Body of pancreas (tissue), 4 donors: ENCODE data around the gene LASP1NB.

ENCODE experiments used
- CTCF ChIP-seq, 7 experiments: fragments of 450-650 bp in 4 of 7; fragments of 200-600 bp in 3 of 7; sonication (generic) in 3 of 7; IDR thresholded peaks; one replicate each; pipeline ENCODE4 v1.5.1; 2016 to 2019; ENCODE audit warnings: antibody characterized with exemption in 7 of 7
- POLR2A ChIP-seq, 3 donors: fragments of 450-650 bp; IDR thresholded peaks; one replicate each; pipeline ENCODE4 v1.6.1; 2016; ENCODE audit warnings: antibody characterized with exemption in 3 of 3, mild to moderate bottlenecking in 2 of 3

GRCh38 chr17:38911081-38911730 is 14.2 kb upstream of the LASP1NB start:
- TF ChIP-seq POLR2A (IDR thresholded peaks at IDR 0.05) (no peak), CTCF (IDR thresholded peaks at IDR 0.05) (no peak)
